GM23248 (cell line): ENCODE results near the gene GRIA3. TPM values are rescaled to one million over a fixed set of nuclear protein-coding genes. Genes with fewer than 3 reads are reported as not detected.

Experiments
- DNase-seq: peaks from one replicate; pipeline ENCODE4 v3.0.0-alpha.2; 2015
- H2AFZ ChIP-seq: fragments of 200-600 bp; sonication (generic); 2 replicates; pipeline ENCODE4 v1.6.1; 2016; ENCODE audit warnings: antibody characterized with exemption
- H3F3A ChIP-seq: fragments of 200-600 bp; sonication (generic); 2 replicates; pipeline ENCODE4 v1.6.1; 2016; ENCODE audit warnings: mild to moderate bottlenecking, antibody characterized with exemption, mixed run types; ENCODE audit not compliant: insufficient read depth
- H3K27ac ChIP-seq: fragments of 200-600 bp; sonication (generic); 2 replicates; pipeline ENCODE4 v1.5.1; 2016; ENCODE audit warnings: mild to moderate bottlenecking
- H3K27me3 ChIP-seq: fragments of 200-600 bp; sonication (generic); replicated peaks from 2 replicates; pipeline ENCODE4 v1.6.1; 2016; ENCODE audit warnings: mild to moderate bottlenecking; ENCODE audit not compliant: insufficient read depth
- H3K36me3 ChIP-seq: fragments of 200-600 bp; sonication (generic); 2 replicates; pipeline ENCODE4 v1.6.1; 2016; ENCODE audit warnings: low read depth, mild to moderate bottlenecking
- H3K4me1 ChIP-seq: fragments of 200-600 bp; sonication (generic); 2 replicates; pipeline ENCODE4 v1.6.1; 2016; ENCODE audit warnings: mild to moderate bottlenecking; ENCODE audit not compliant: insufficient read depth
- H3K4me2 ChIP-seq: fragments of 200-600 bp; sonication (generic); one replicate; pipeline ENCODE4 v1.6.1; 2016; ENCODE audit warnings: mild to moderate bottlenecking; ENCODE audit not compliant: unreplicated experiment
- H3K4me3 ChIP-seq: fragments of 200-600 bp; sonication (generic); 2 replicates; pipeline ENCODE4 v1.5.1; 2016; ENCODE audit warnings: mild to moderate bottlenecking
- H3K79me2 ChIP-seq: fragments of 200-600 bp; sonication (generic); 2 replicates; pipeline ENCODE4 v1.6.1; 2016; ENCODE audit warnings: mild to moderate bottlenecking; ENCODE audit not compliant: insufficient read depth
- H3K9ac ChIP-seq: fragments of 200-600 bp; sonication (generic); 2 replicates; pipeline ENCODE4 v1.6.1; 2016; ENCODE audit warnings: mild to moderate bottlenecking
- H3K9me2 ChIP-seq: fragments of 200-600 bp; sonication (generic); 2 replicates; pipeline ENCODE4 v1.6.1; 2016; ENCODE audit warnings: mixed run types, mild to moderate bottlenecking, moderate library complexity; ENCODE audit not compliant: insufficient read depth
- H3K9me3 ChIP-seq: fragments of 200-600 bp; sonication (generic); one replicate; pipeline ENCODE4 v1.6.1; 2017; ENCODE audit warnings: low read depth
- H4K20me1 ChIP-seq: fragments of 200-600 bp; sonication (generic); 2 replicates; pipeline ENCODE4 v1.6.0; 2016; ENCODE audit not compliant: insufficient read depth
- EZH2 ChIP-seq: fragments of 200-600 bp; sonication (generic); IDR thresholded peaks from 2 replicates; pipeline ENCODE4 v1.6.1; 2018; ENCODE audit warnings: antibody characterized with exemption, mild to moderate bottlenecking; ENCODE audit not compliant: insufficient read depth, poor library complexity, severe bottlenecking
- EZH2phosphoT487 ChIP-seq: fragments of 200-600 bp; sonication (generic); IDR thresholded peaks from 2 replicates; pipeline ENCODE4 v1.6.1; 2018; ENCODE audit warnings: antibody characterized with exemption, moderate library complexity, mild to moderate bottlenecking, low read depth; ENCODE audit not compliant: insufficient read depth
- WGBS, 2 experiments: methylation state at CpG; one replicate each; pipeline ENCODE4 v1.1.6; 2015 to 2017; ENCODE audit warnings: low lambda C conversion rate in 2 of 2, low coverage in 1 of 2; ENCODE audit errors: missing lambda C conversion rate in 2 of 2; 5-methylcytosine and 5-hydroxymethylcytosine counted together
- in situ Hi-C: fragments of 300-500 bp; cut with MboI; formaldehyde crosslinking; loops from 2 replicates; pipeline ENCODE4 v1.15.0; 2020
- polyA plus RNA-seq: library from polyadenylated mRNA; unstranded; fragments of >200 nt; fragmentation: Nextera tagmentation; extraction: Ambion mirVana; gene quantifications from 2 replicates; pipeline ENCODE4 v1.2.1, GENCODE V29; 2016
- total RNA-seq: library from RNA; depleted of rRNA; stranded (reverse); fragments of >200 nt; shearing (Covaris generic); gene quantifications from 2 replicates; pipeline ENCODE4 v1.2.3, GENCODE V29; 2014

Gene GRIA3
- total and polyA plus RNA-seq, 2 experiments from 2014 or later: 36.0 to 52.4 TPM

DNA sequence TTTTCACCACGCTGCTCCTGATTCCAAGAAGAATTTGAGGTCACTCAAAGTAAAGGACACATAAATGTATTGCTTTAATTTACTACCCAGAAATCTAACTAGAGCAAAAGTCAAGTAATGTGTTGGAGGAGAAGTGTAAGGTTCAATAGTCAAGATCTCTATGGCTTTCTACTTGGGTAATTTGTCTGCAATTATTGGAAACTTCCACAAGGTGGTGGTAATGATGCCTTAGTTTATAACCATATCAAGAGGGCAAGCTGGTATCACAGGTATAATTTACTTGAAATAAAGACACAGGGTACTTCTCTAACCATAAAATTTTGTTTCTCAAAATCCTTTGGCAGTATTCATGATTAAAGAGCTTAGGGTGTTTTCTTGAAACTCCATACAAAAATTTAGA lies 10.2 kb upstream of the GRIA3 start:
- no peaks in the 10 kb centered on the region for H3K9me3 ChIP-seq
- H3K27me3 ChIP-seq: no peaks in the 10 kb centered on the region
- no peaks in the 10 kb centered on the region for H3K9me2 ChIP-seq
- no peaks in the 10 kb centered on the region for H3K36me3 ChIP-seq
- in situ Hi-C loops: no loop called here
- TF ChIP-seq EZH2 (no peak), EZH2phosphoT487 (no peak)
- H3K79me2 ChIP-seq: no peaks in the 10 kb centered on the region
- H3K4me1 ChIP-seq: peaks cover 10% of the 10 kb centered on the region; the same call in 1 of the 2 replicates
- no peak overlapping the region for H2AFZ ChIP-seq
- H3K4me3 ChIP-seq: no peak overlapping the region
- 97 to 100% methylated on average over 1 of the region's 1 CpG for WGBS, 2 experiments
- H4K20me1 ChIP-seq: no peaks in the 10 kb centered on the region
- H3F3A ChIP-seq: peaks cover 14% of the 10 kb centered on the region
- H3K9ac ChIP-seq: no peak overlapping the region
- no peak overlapping the region for H3K4me2 ChIP-seq
- H3K27ac ChIP-seq: no peak overlapping the region
- DNase-seq: no peak

- Histone ChIP-seq H3K9me2 (no peaks in the 10 kb centered on the region), H3K9me3 (no peaks in the 10 kb centered on the region), H2AFZ (no peak overlapping the region), H3K4me2 (no peak overlapping the region), H3K79me2 (no peaks in the 10 kb centered on the region), H3K36me3 (no peaks in the 10 kb centered on the region), H3K27ac (no peak overlapping the region), H3K27me3 (no peaks in the 10 kb centered on the region), H3K4me3 (no peak overlapping the region), H4K20me1 (no peaks in the 10 kb centered on the region), H3K4me1 (no peaks in the 10 kb centered on the region), H3K9ac (no peak overlapping the region), H3F3A (no peaks in the 10 kb centered on the region)
- TF ChIP-seq EZH2: no peak
- no peak for TF ChIP-seq EZH2phosphoT487
- in situ Hi-C loops: no loop called here
- DNase-seq: no peak
These were observed 8.5 kb upstream of the GRIA3 start for GRCh38 chrX:123175366-123176122.

GRCh38 chrX:123181233-123181914 lies 2.7 kb upstream of the GRIA3 start:
- Histone ChIP-seq H3K27ac (no peak overlapping the region), H3K9ac (no peak overlapping the region), H3F3A (peaks cover 9% of the 10 kb centered on the region), H3K79me2 (peaks cover 25% of the 10 kb centered on the region), H3K4me3 (no peak overlapping the region), H3K9me2 (no peaks in the 10 kb centered on the region), H3K4me1 (peaks cover under 1% of the 10 kb centered on the region; the same call in 1 of the 2 replicates), H2AFZ (no peak overlapping the region), H3K27me3 (no peaks in the 10 kb centered on the region), H3K9me3 (no peaks in the 10 kb centered on the region), H3K36me3 (no peaks in the 10 kb centered on the region), H4K20me1 (no peaks in the 10 kb centered on the region), H3K4me2 (no peak overlapping the region)
- DNase-seq: no peak
- 32 to 43% methylated on average over 5 of the region's 5 CpGs for WGBS, 2 experiments
- in situ Hi-C loops: no loop called here
- TF ChIP-seq EZH2phosphoT487: no peak
- no peak for TF ChIP-seq EZH2

DNA sequence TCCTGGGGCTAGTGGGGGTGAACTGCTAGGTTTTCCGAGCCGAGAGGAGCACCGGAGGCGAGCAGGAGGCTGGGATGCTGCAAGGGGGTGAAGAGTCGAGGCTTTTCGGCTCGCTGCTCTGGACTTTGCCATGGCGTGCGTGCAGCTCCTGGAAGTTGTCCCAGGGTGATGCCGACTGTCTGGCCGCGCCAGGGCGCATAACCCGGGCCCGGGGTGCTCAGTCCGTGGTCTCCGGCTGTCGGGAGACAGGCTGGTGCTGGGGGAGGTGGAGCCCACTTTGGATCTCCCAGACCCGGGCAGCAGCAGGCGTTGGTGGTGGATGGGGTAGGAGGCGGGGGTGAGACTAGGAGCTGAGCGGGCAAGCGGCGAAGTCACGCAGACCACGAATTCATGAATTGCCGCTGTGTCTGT lies 793 bp downstream of the GRIA3 start:
- Histone ChIP-seq H3K4me3 (peak overlapping the region; percentile 87), H3K9ac (peak overlapping the region; percentile 93), H3K4me2 (peak overlapping the region; percentile 94), H3K27ac (peak overlapping the region; percentile 88), H3K36me3 (no peaks in the 10 kb centered on the region), H4K20me1 (no peaks in the 10 kb centered on the region), H2AFZ (peak overlapping the region; percentile 75), H3F3A (peaks cover 32% of the 10 kb centered on the region), H3K79me2 (peaks cover 52% of the 10 kb centered on the region), H3K4me1 (peaks cover 22% of the 10 kb centered on the region), H3K27me3 (no peaks in the 10 kb centered on the region), H3K9me3 (no peaks in the 10 kb centered on the region), H3K9me2 (no peaks in the 10 kb centered on the region)
- in situ Hi-C loops: no loop called here
- DNase-seq: peak; percentile 69
- 0 to 1% methylated on average over 2 to 22 of the region's 27 CpGs for WGBS, 2 experiments
- TF ChIP-seq EZH2: no peak
- no peak for TF ChIP-seq EZH2phosphoT487
